Medulla oblongata (tissue), 1 donor: ENCODE results near the gene GNAQ.
"Not testable (repeated sequence)": the region's sequence is repeated elsewhere in the genome, so short reads cannot be mapped to it uniquely, and the experiment has no call there.

Source experiments
- DNase-seq: peaks from one replicate; pipeline ENCODE4 v3.0.0-alpha.2; 2015; ENCODE audit errors: extremely low spot score

Gene GNAQ

GRCh38 chr9:77906991-77907390 lies 124.6 kb downstream of the GNAQ start:
- no peak for DNase-seq

- DNase-seq: no peak
Measured at GRCh38 chr9:77903666-77904285, 127.8 kb downstream of the GNAQ start.

DNA sequence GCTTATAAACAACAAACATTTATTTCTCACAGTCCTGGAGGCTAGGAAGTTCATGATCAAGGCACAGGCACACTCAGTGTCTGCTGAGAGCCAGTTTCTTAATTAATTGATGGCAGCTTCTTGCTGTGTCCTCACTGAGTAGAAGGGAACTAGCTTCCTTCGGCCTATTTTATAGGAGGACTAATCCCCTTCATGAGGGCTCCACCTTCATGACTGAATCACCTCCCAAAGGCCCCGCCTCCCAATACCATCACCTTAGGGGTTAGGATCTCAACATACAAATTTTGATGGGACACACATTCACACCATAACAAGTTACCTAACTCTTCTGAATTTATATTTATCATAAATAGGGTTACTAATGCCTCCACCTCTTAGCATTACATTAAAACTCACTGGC lies 129.8 kb downstream of the GNAQ start:
- no peak for DNase-seq

- no peak for DNase-seq
Measured at GRCh38 chr9:77901018-77901417, 130.6 kb downstream of the GNAQ start.

GRCh38 chr9:77899679-77900354 lies 131.8 kb downstream of the GNAQ start:
- no peak for DNase-seq

GRCh38 chr9:77898864-77899263 lies 132.7 kb downstream of the GNAQ start:
- no peak for DNase-seq

DNA sequence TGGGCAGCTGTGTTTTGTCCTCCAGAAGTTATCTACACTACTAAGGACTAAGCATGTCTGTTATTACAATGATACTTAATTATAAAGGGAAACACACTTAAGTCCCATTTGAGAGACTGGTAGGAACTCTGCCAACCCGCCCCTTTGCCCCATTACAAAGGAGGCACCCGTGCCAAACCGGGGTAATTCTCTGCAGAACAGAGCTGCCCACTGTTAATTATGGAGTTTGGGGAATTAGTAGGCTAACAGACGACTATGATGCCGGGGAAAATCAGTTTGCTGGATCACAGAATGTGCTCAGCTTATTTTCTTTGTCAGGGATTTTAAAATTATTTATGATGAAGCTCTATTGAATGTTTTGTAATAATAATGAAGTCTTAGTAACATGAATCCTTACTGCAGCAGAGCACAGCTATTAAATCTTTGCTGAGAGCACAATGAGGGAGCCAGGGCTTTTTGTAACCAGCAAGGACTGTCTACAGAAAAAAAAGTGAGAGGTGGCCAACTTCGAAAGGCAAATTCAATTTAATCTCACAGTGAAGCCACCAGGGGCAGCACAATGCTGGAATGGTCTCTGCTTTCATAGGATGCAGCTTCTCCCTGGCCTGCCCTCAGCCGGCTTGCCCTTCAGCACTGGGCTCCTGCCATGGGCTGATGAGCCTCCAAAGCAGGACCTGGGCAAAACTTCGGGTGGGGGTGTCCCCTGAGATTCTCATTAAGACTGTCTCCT lies 134.5 kb downstream of the GNAQ start:
- peak; percentile 49 for DNase-seq

GRCh38 chr9:77896269-77896937 lies 135.2 kb downstream of the GNAQ start:
- DNase-seq: no peak

DNA sequence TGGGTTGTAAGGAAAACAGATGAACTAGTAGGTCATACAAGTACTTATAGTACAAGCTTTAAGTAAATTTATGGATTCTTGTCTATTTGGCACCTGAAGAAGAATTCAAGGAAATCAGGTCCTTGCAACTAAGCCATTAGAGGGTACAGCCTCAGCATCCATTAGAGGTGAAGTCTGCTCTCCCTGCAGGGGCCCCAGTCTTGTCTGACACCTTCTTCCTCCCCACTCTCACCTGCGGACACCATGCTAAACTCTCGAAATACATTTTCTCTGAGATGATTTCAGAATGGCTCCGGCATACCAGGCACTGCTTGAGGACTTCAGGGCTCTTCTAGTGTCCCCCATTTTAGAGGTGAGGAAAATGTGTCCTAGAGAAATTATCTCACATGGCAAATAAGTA lies 137.9 kb downstream of the GNAQ start:
- no peak for DNase-seq

- no peak for DNase-seq
Measured at GRCh38 chr9:77892955-77893514, 138.6 kb downstream of the GNAQ start.

- no peak for DNase-seq
Measured at GRCh38 chr9:77892171-77892570, 139.4 kb downstream of the GNAQ start.

GRCh38 chr9:77891128-77891800 lies 140.3 kb downstream of the GNAQ start:
- no peak for DNase-seq

GRCh38 chr9:77887662-77888061 lies 143.9 kb downstream of the GNAQ start:
- no peak for DNase-seq

GRCh38 chr9:77885104-77885672 lies 146.4 kb downstream of the GNAQ start:
- peak; percentile 47 for DNase-seq

DNA sequence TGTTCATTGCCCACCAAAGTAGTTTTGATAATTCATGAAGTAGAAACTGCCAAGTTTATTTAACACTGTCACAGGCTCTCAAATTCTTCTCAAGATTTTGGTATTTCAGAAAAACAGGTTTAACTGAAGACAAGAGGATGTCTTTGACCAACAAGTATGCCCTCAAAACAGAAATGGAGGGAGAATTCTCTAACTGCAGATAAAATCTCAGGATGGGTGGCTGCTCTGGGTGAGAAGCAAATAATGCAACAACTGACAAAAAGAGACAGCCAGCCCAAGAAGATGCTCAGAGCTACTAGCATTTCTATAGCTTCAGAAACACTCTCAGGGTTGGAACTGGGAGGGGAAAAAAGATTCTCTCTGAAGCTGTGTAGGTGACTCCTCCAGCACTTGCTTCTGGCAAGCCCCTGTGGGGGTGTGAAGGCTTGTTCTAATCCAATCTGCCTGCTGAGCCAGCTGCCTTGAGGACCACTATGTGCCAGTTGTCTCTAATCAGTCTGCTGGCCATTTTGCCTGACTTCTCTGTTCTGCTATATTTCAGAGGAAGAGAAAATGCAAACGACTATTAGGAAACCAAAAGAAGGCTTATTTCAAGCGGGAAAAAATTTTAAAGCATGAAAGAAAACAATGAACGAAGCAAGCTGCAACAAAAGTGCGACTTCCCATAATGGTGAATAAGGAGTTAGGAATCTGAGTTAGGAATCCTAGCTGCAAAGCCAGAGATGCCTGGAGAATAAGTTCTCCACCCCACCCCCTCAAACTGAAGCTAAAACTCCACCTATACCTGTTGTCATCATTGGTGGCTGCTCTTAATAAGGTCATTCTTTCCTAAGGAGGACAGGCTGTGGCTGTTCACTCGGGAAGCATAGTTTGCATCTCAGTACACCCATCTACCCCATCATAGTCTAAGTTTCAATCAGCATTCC lies 147.5 kb downstream of the GNAQ start:
- no peak for DNase-seq

DNA sequence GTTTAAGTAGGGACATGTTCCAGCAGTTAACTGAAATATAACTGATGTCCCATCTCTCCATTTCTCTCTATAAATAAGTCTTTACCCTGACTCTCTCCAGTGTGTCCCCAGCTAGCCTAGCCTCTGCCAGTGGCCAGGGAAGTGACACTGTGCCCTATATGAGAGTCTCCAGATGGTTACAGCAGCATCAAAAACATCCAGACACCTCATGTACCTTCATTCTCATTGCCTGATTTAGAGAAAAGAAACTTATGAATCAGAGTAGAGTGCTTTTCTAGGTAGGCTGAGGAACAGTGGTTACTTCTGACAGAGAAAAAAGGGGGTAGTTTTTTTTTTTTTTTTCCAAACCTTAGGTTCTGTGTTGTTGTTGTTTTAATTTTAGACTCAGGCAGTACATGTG lies 148.5 kb downstream of the GNAQ start:
- no peak for DNase-seq

DNA sequence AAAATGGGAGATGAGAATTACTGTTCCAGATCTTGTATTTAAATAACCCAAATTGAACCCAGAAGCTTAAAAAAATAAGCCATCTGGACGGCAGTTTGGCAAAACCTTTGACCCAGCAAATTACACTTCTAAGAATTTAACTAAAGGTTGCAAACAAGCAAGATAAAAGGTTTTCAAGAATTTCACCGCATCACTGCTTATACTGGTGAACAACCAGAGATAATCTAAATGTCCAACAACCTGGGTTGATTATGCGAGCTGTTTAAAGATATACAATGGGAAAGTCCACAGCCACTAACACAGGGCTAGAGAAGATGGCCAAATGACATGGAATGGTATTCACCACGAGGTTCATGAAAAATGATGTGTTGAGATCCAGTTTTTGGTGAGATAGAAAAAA lies 149.3 kb downstream of the GNAQ start:
- DNase-seq: no peak

- DNase-seq: not testable (repeated sequence)
Measured at GRCh38 chr9:77881634-77882033, 150.0 kb downstream of the GNAQ start.

- no peak for DNase-seq
Measured at GRCh38 chr9:77881111-77881510, 150.5 kb downstream of the GNAQ start.

- no peak for DNase-seq
Measured at GRCh38 chr9:77879437-77879943, 152.1 kb downstream of the GNAQ start.
